ENCODE measurements around the gene UFD1. TPM values are rescaled to one million over a fixed set of nuclear protein-coding genes. Genes with fewer than 3 reads are reported as not detected.

UFD1 gene
- total and polyA plus RNA-seq, 2 of the 4 experiments (the other 2 are of a cell fraction): 149 to 152 TPM

GRCh38 chr22:19450363-19451175, 28.4 kb downstream of the UFD1 start:
- dilution Hi-C loops (cut with HindIII; ENCODE audit: low sequenced_read_pairs, unreplicated experiment) (no loop called here), intact Hi-C loops (cut with micrococcal nuclease) (no loop called here), in situ Hi-C loops (cut with MboI; ENCODE audit: low sequenced_read_pairs) (no loop called here)
- no peak overlapping the region for H2BK15ac ChIP-seq (ENCODE audit: low read depth, low read length)
- peaks cover 9% of the 10 kb centered on the region for H3K4me1 ChIP-seq (ENCODE audit: control insufficient read depth, insufficient read depth, low read length)
- no peak overlapping the region for H3K18ac ChIP-seq (ENCODE audit: low read depth, low read length)
- H2BK20ac ChIP-seq (ENCODE audit: low read depth, low read length): no peak overlapping the region
- H2AFZ ChIP-seq (replicated peaks; ENCODE audit: low read length, poor library complexity): no peak overlapping the region
- no peak for ATAC-seq (ENCODE audit: low read depth)
- peaks cover 10% of the 10 kb centered on the region for H3K9me1 ChIP-seq (ENCODE audit: insufficient read depth, low read length)
- no peak overlapping the region for H4K8ac ChIP-seq (ENCODE audit: low read depth in 2 of 2, low read length in 2 of 2)
- H4K20me1 ChIP-seq (ENCODE audit: insufficient read depth, low read length): no peaks in the 10 kb centered on the region
- no peak overlapping the region for H2BK5ac ChIP-seq (ENCODE audit: low read depth, low read length, poor library complexity, severe bottlenecking)
- no peak for TF ChIP-seq USF2 (IDR thresholded peaks at IDR 0.05; ENCODE audit: low read depth, low read length)
- no peak for TF ChIP-seq MAFK (IDR thresholded peaks at IDR 0.05; ENCODE audit: low read depth, low read length)
- no peak for TF ChIP-seq RAD21 (IDR thresholded peaks at IDR 0.05; ENCODE audit: low read length)
- no peak for TF ChIP-seq RFX5 (IDR thresholded peaks at IDR 0.05; ENCODE audit: low read depth, low read length)
- no peak for TF ChIP-seq FOS (IDR thresholded peaks at IDR 0.05; ENCODE audit: low read depth, low read length)
- no peak for TF ChIP-seq NFE2L2 (IDR thresholded peaks at IDR 0.05; ENCODE audit: low read depth, low read length)
- TF ChIP-seq, protein P1, sequence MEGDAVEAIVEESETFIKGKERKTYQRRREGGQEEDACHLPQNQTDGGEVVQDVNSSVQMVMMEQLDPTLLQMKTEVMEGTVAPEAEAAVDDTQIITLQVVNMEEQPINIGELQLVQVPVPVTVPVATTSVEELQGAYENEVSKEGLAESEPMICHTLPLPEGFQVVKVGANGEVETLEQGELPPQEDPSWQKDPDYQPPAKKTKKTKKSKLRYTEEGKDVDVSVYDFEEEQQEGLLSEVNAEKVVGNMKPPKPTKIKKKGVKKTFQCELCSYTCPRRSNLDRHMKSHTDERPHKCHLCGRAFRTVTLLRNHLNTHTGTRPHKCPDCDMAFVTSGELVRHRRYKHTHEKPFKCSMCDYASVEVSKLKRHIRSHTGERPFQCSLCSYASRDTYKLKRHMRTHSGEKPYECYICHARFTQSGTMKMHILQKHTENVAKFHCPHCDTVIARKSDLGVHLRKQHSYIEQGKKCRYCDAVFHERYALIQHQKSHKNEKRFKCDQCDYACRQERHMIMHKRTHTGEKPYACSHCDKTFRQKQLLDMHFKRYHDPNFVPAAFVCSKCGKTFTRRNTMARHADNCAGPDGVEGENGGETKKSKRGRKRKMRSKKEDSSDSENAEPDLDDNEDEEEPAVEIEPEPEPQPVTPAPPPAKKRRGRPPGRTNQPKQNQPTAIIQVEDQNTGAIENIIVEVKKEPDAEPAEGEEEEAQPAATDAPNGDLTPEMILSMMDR (conservative IDR thresholded peaks at IDR 0.05; ENCODE audit: low read depth, low read length): no peak
- TF ChIP-seq, protein P2, sequence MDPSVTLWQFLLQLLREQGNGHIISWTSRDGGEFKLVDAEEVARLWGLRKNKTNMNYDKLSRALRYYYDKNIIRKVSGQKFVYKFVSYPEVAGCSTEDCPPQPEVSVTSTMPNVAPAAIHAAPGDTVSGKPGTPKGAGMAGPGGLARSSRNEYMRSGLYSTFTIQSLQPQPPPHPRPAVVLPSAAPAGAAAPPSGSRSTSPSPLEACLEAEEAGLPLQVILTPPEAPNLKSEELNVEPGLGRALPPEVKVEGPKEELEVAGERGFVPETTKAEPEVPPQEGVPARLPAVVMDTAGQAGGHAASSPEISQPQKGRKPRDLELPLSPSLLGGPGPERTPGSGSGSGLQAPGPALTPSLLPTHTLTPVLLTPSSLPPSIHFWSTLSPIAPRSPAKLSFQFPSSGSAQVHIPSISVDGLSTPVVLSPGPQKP (IDR thresholded peaks at IDR 0.05; ENCODE audit: borderline replicate concordance, low read depth, low read length): no peak
- no peak overlapping the region for H3K9ac ChIP-seq (ENCODE audit: low read depth, low read length)
- no peak overlapping the region for H3K4me3 ChIP-seq (ENCODE audit: insufficient read depth, low read depth, low read length)
- peaks cover 38% of the 10 kb centered on the region for H3K36me3 ChIP-seq (ENCODE audit: control insufficient read depth, insufficient read depth, low read length)
- DNase-seq: peak; percentile 13
- H3K23ac ChIP-seq (ENCODE audit: low read depth, low read length): no peak overlapping the region
- POLR2A ChIA-PET (ENCODE audit: unreplicated experiment): no interaction called here
- no peak overlapping the region for H3K4me2 ChIP-seq (ENCODE audit: low read depth, low read length)
- H2AK5ac ChIP-seq (ENCODE audit: low read depth, low read length): no peak overlapping the region
- no peak overlapping the region for H3K56ac ChIP-seq (ENCODE audit: extremely low read depth, insufficient read depth, low read length)
- no peak overlapping the region for H3K27ac ChIP-seq (ENCODE audit: insufficient read depth, low read length)
- no peak overlapping the region for H3K4ac ChIP-seq (ENCODE audit: low read depth, low read length)
- H2BK120ac ChIP-seq (ENCODE audit: low read depth, low read length): no peak overlapping the region
- no peak overlapping the region for H4K5ac ChIP-seq (ENCODE audit: low read depth, low read length)
- H4K91ac ChIP-seq (ENCODE audit: insufficient read depth, low read depth, low read length): no peak overlapping the region
- H2AK9ac ChIP-seq (replicated peaks; ENCODE audit: low read depth, low read length, poor library complexity): no peak overlapping the region
- H3K27me3 ChIP-seq (ENCODE audit: control insufficient read depth, insufficient read depth, low read length): no peaks in the 10 kb centered on the region
- no peaks in the 10 kb centered on the region for H3K9me3 ChIP-seq (ENCODE audit: control insufficient read depth, insufficient read depth, low read length)
- no peak overlapping the region for H3K14ac ChIP-seq (replicated peaks; ENCODE audit: low read depth, low read length)
- WGBS, 2 experiments (ENCODE audit: extremely low coverage in 2 of 2, insufficient read length in 1 of 2): no CpG with 5 or more reads among the region's 8 CpGs
- CTCF ChIA-PET: no interaction called here
- peaks cover 12 to 19% of the 10 kb centered on the region in 2 experiments; a peak in 3 of 4 replicates for H3K79me1 ChIP-seq (ENCODE audit: low read depth in 1 of 2, low read length in 2 of 2)
- BruUV-seq (replicated peaks): no TSS peak
